ENCODE results near the gene NEB.
"Not testable (repeated sequence)": the region's sequence is repeated elsewhere in the genome, so short reads cannot be mapped to it uniquely, and the experiment has no call there.

The NEB gene

DNA sequence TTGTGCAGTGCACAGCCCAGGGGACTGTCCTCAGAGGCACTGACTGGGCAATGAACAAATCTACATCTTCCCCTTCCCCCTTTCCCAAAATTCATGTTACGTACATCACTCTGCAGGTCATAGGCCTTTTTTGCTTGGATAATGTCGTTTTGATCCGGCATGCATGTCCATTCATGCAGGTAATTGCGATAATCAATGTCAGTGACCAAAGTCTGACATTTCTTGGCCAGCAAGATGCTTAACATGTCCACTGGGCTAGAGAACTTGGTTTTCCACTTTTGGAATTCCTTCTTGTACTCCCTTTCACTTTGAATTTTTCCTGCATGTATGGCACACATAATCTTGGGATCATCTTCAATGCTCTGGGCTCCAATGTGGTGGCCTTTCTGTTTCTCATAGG is 124.6 kb downstream of the NEB start:
- DNase-seq, result no peak

DNA sequence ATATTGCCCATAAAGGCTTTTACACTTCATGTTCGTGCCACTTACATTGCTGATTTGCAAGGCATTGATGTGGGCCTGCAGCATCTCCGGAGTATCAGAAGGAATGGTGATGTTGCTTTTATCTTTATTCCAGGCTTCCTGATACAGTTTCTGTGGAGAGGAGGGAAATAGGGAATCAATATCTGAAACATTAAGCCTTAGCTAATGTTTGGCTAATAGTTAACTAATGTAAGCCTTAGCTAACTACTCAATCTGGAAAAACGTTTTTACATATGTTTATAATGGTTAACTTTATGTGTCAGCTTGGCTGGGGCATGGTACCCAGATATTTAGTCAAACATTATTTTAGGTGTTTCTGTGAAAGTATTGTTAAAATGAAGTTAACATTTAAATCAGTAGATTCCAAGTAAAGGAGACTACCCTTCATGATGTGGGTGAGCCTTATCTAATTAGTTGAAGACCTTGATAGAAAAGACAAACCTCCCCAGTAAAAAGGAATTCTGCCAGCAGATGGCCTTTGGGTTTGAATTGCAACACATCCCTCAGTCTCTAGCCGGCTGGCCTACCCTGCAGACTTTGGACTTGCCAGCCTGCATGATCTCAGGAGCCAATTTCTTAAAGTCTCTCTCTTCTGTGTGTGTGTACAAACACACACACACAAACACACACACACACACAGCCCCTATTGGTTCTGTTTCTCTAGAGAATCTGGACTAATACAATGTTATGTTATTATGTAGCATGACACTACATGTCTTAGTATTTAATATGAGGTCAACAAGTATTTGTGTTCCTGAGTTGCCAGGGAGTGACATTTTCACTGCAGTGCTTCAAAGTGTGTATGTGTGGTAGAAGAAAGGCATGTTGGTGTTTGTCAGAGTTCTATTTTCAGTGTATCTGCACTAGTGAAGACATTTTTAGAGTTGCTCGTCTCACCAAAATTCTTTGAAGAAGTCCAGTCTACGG is 126.5 kb downstream of the NEB start:
- DNase-seq, result not testable (repeated sequence)

DNA sequence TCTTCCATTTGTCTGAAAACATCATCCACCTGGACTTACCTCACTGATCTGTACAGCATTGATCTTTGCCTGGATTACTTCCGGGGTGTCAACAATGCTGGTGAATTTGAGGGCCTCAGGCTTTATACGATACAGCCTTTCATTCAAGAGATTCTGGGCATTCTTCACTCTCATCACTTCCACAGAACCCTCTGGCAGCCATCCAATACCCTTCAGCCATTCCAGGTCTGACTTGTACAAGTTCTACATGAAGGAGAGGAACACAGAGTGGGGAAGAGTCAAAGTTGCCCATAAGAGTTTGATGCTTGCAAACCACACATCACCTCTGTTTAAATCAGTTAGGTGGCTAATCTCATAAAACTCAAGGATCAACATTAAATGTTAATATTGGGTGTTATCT is 130.7 kb downstream of the NEB start:
- DNase-seq, result not testable (repeated sequence)

DNA sequence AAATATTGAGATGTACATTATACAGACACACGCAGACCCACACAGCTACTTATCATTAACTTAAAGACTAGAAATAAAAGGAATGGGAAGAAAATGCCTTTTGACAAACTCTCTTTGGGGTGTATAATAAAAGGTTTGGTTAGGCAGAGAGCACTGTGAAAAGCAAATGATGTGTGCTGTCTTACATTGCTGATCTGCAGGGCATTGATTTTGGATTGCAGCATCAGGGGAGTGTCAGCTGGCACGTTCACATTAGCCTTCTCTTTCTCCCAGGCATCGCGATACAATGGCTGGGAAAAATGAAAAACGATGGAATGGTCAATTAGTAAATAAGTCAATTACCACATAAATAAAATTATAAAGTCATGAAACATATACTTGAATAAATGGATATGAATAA is 131.9 kb downstream of the NEB start:
- DNase-seq, result not testable (repeated sequence)

DNA sequence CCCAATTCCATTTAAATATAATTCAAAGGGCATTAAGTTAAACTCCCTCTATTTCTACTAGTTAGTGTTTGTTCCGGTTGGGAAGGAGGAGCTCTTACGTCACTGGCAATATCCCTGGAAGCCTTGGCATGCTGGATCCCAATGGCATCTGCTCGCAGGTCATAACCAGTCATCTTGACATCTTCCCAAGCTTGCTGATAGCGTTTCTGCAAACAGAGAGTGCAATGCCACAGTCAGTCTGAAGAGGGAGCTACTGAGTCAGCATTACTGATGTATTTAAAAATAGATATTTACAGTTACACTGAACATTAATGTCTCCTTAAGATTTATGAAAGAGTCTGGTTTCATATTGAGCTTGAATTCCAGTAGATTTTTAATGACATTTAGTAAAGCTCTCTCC is 132.5 kb downstream of the NEB start:
- DNase-seq, result not testable (repeated sequence)

DNA sequence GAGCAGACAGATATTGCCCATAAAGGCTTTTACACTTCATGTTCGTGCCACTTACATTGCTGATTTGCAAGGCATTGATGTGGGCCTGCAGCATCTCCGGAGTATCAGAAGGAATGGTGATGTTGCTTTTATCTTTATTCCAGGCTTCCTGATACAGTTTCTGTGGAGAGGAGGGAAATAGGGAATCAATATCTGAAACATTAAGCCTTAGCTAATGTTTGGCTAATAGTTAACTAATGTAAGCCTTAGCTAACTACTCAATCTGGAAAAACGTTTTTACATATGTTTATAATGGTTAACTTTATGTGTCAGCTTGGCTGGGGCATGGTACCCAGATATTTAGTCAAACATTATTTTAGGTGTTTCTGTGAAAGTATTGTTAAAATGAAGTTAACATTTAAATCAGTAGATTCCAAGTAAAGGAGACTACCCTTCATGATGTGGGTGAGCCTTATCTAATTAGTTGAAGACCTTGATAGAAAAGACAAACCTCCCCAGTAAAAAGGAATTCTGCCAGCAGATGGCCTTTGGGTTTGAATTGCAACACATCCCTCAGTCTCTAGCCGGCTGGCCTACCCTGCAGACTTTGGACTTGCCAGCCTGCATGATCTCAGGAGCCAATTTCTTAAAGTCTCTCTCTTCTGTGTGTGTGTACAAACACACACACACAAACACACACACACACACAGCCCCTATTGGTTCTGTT is 137.2 kb downstream of the NEB start:
- not testable (repeated sequence) for DNase-seq

DNA sequence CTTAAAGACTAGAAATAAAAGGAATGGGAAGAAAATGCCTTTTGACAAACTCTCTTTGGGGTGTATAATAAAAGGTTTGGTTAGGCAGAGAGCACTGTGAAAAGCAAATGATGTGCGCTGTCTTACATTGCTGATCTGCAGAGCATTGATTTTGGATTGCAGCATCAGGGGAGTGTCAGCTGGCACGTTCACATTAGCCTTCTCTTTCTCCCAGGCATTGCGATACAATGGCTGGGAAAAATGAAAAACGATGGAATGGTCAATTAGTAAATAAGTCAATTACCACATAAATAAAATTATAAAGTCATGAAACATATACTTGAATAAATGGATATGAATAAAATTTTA is 142.4 kb downstream of the NEB start:
- DNase-seq, result not testable (repeated sequence)

DNA sequence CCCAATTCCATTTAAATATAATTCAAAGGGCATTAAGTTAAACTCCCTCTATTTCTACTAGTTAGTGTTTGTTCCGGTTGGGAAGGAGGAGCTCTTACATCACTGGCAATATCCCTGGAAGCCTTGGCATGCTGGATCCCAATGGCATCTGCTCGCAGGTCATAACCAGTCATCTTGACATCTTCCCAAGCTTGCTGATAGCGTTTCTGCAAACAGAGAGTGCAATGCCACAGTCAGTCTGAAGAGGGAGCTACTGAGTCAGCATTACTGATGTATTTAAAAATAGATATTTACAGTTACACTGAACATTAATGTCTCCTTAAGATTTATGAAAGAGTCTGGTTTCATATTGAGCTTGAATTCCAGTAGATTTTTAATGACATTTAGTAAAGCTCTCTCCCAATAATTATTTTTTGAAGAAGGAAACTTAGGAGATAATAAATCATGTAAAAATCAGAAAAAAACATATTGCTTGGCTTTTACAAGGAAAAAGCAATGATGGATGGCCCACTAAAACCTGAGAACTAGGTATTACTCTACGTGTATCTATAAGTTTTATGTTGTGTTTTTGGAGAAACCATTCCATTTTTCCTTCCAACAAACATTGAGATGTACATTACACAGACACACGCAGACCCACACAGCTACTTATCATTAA is 142.9 kb downstream of the NEB start:
- not testable (repeated sequence) for DNase-seq

DNA sequence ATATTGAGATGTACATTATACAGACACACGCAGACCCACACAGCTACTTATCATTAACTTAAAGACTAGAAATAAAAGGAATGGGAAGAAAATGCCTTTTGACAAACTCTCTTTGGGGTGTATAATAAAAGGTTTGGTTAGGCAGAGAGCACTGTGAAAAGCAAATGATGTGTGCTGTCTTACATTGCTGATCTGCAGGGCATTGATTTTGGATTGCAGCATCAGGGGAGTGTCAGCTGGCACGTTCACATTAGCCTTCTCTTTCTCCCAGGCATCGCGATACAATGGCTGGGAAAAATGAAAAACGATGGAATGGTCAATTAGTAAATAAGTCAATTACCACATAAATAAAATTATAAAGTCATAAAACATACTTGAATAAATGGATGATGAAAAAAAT is 153.0 kb downstream of the NEB start:
- not testable (repeated sequence) for DNase-seq

DNA sequence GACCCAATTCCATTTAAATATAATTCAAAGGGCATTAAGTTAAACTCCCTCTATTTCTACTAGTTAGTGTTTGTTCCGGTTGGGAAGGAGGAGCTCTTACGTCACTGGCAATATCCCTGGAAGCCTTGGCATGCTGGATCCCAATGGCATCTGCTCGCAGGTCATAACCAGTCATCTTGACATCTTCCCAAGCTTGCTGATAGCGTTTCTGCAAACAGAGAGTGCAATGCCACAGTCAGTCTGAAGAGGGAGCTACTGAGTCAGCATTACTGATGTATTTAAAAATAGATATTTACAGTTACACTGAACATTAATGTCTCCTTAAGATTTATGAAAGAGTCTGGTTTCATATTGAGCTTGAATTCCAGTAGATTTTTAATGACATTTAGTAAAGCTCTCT is 153.6 kb downstream of the NEB start:
- not testable (repeated sequence) for DNase-seq

DNA sequence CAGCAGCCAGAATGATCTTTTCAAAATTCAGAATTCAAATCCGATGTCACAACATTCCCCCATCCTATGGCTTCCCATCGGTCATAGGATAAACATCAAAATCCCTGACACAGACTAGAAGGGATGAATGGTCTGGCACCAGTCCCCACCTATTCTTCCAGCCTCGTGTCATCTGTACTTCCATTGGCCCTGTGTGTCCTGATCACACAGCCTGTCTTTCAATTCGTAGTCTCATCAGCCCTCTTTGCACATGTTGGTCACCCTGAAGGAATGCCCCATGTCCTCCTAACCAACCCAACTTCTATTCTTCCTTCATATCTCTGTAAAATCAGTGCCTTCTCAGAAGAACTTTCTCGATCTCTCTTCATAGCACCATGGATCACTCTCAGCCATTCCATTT is 157.2 kb downstream of the NEB start:
- no peak for DNase-seq

DNA sequence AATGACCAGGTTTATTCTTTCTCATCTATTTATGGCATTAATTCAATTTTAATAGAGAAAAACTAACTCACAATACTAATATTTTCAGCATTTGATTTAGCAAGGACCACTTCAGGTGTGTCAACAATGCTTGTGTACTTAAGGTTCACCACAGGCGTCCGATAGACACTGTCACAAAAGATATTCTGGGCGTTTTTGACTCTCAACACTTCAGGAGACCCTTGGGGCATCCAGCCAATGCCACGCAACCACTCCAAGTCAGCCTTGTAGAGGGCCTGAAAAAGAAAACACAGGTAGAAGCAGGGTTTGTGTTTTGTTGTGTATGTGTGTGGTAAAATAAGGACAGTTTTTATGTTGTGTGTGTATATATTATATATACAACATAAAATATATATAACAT is 158.2 kb downstream of the NEB start:
- no peak for DNase-seq

DNA sequence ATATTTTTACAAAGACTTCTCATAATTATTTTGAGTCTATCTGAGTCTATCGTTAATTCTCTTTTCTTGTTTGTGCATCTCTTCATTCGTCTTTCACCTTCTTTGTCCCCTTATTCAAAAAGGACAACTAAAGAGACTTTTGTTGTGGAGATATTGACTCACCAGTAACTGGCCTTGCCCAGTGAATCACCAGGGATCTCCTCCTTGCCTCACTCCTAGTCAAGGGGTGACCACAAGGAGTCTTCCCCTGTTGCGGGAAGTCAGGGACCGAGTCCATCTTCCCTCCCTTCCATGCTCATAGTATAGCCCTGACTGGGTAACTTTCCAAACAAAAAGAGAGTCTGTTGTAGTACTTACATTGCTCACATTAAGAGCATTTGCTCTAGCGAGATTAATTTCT is 158.9 kb downstream of the NEB start:
- DNase-seq, result no peak

DNA sequence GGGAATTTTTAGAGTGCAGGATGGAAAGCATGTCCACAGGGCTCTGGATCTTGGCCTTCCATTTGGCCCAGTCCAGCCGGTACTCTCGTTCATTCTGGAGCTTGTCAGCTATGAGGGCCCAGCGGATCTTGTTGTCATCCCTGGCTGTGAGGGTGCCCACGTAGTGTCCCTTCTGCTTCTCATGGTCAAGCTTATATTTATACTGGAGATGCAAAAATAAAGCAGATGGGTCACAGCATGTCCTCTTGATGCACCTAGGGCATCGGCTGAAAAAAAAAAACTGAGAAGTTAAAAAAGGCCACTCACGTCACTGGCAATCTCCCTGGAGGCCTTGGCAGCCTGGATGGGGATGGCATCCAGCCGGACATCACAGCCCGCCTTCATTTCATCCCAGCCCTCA is 164.1 kb downstream of the NEB start:
- no peak for DNase-seq

DNA sequence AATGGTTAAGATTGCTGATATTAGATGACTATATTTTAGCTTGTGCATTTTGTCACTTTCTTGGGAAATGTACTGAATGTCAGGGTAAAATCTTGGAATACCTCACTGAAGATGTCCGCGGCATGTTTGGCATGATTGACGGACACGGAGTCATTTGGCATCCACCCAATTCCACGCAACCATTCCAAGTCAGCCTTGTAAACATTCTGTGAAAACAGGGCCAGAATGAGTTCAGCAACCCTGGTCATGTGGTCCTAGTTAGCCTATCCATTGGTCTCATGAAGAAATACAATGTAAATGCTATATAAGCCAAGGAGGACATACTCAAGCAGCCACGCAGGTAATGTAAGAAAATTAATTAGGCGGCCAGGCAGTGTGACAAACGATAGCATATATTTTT is 165.1 kb downstream of the NEB start:
- no peak for DNase-seq

DNA sequence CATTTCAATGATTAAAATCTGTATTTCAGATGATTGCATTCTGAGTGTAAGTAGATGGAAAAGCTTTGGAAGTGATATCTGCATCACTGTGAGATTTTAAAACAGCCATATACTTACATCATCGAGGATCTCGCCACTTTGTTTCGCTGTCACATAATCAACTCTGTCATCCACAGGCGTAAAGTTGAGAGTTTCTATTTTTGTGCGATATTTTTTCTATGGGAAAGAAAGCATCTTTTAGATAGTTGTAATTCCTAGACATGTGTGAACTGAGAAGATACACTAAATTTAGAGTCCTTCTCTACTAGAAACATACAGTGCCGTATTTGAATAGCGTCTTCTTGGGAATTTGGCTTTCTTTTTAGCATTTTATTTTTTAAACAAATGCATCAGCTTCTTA is 165.8 kb downstream of the NEB start:
- DNase-seq, result no peak

DNA sequence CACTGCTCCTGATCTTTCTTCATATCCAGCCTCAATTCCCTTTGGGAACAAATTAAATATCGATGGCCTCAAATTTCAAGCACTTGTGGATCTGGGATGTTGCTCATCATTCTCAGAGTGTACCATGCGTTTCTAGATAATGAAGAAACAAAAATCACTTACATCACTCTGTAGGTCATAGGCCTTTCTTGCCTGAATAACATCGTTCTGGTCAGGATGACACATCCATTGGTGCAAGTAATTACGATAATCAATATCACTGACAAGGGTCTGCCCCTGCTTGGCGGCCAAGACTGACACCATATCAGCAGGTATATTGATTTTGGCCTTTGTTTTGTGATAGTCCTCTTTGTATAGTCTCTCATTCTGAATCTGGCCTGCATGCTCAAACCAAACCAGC is 167.3 kb downstream of the NEB start:
- DNase-seq, result no peak

DNA sequence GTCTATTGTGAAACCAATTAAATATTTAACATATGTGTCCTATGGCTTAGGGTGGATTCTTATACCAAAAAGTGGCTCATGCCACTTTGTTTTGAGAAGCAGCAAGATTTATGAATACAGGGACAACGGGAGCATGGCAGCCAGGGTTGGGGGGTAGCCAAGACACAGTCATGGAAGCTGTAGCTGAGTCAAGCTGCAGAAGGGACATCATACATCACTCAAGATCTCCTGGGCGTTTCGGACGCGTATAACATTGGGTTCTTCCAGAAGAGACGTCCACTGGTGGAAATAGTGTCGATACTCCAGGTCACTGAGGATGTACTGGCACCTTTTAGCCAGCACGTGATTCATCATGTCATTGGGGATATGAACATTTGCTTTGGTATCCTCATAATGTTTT is 171.9 kb downstream of the NEB start:
- DNase-seq, result no peak

DNA sequence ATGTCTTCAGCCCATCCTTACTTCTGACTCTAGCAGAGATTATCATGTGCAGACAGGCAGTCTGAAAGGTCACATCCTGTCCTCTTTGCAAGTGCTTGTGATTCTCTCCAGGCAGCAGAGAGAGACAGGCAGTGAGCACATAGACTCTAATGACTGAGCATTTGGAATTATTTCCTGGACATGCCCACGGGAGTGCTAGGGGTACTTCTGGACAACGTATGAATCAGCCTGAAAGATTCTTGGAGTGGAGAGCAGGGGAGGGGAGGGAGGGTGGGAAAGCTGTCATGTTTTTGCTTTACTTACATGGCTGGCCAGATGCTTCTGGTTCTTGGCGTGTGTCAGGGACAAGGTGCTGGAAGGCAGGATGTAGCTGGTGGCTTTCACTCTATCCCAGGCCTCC is 174.0 kb downstream of the NEB start:
- no peak for DNase-seq

DNA sequence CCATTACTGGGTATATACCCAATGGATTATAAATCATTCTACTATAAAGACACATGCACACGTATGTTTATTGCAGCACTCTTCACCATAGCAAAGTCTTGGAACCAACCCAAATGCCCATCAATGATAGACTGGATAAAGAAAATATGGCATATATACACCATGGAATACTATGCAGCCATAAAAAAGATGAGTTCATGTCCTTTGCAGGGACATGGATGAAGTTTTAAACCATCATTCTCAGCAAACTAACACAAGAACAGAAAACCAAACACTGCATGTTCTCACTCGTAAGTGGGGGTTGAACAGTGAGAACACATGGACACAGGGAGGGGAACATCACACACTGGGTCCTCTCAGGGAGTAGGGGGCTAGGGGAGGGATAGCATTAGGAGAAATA is 174.8 kb downstream of the NEB start:
- DNase-seq, result not testable (repeated sequence)

DNA sequence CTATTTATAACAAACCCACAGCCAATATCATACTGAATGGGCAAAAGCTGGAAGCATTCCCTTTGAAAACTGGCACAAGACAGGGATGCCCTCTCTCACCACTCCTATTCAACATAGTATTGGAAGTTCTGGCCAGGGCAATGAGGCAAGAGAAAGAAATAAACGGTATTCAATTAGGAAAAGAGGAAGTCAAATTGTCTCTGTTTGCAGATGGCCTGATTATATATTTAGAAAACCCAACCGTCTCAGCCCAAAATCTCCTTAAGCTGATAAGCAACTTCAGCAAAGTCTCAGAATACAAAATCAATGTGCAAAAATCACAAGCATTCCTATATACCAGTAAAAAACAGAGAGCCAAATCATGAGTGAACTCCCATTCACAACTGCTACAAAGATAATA is 176.4 kb downstream of the NEB start:
- DNase-seq, result not testable (repeated sequence)

DNA sequence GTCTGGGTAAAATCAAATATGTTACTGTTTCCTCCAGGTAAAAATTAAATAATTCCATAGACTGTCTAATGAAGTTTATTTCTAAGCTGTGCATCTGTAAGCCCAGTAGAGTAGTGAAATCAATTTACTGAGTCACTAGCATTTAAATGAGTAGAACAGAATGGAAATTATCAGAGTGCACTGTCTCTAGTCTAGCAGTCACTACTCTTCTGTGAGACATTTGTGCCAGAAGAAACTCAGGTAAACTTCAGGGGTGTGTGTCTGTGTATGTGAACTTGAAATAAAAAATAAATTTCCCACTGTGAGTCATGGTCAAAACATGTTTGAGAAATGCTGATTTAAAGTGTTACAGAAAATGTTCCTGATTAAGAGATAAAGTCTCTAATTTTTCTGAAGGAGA is 178.2 kb downstream of the NEB start:
- no peak for DNase-seq

DNA sequence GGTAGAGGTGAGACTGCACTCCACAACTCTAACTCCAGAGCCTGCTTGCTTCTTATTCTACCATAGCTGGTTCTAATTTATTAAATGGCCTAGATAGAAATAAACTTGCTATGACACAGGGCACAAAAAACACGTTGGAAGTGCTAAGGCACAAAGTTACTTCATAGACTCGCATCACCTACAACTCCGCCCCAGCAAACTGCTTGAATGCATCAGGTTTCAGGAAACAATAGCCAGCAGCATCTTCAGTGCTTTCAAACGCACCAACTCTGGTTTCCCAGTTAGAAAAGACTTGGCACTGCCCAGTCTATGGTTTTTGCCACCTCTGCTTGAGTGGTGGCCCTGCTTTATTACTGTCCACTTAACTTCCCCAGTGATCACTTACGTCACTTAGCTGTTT is 182.0 kb downstream of the NEB start:
- no peak for DNase-seq

DNA sequence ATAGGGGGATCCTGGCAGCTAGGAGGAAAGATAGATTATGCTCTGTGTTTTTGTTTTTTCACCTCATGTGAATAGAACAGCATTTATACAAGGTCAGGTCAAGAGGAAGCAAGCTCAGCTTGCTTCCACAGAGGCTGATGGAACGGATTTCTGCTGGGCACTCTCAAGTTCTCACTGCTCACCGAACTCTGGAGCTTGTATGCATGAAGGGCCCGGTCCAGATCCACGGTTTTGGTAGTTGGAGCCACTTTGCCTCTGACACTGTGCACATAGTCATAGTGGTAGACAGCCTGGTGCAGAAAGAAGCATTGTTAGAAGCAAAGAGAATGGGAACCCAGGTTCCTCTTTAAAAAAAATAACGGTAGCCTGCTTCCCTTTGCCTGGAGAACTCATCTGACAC is 182.7 kb downstream of the NEB start:
- no peak for DNase-seq
